ENCODE data around the gene GREB1L.
A peak's percentile ranks its signal among the peaks of the same experiment; 100 is the strongest.
"Not testable (repeated sequence)": the region's sequence is repeated elsewhere in the genome, so short reads cannot be mapped to it uniquely, and the experiment has no call there.

Gene GREB1L

GRCh38 chr18:21264651-21265050 is 22.6 kb downstream of the GREB1L start:
- Histone ChIP-seq H3K9me3 (ENCODE audit: control insufficient read depth, low read length) (no peaks in the 10 kb centered on the region), H3K9ac (ENCODE audit: low read length) (no peak overlapping the region), H3K27me3 (replicated peaks; ENCODE audit: control insufficient read depth, insufficient read depth, low read length) (no peaks in the 10 kb centered on the region), H3K4me1 (ENCODE audit: control insufficient read depth, insufficient read depth, low read length) (peaks cover 18% of the 10 kb centered on the region), H3K36me3 (ENCODE audit: control insufficient read depth, insufficient read depth, low read length, severe bottlenecking) (no peaks in the 10 kb centered on the region), H3K4me3 (ENCODE audit: low read length) (no peak overlapping the region)
- peak; percentile 84 for DNase-seq (ENCODE audit: low read depth)

GRCh38 chr18:21265971-21266673 is 24.1 kb downstream of the GREB1L start:
- no peak overlapping the region for H3K4me3 ChIP-seq (ENCODE audit: low read length)
- no peak for DNase-seq (ENCODE audit: low read depth)
- H3K4me1 ChIP-seq (ENCODE audit: control insufficient read depth, insufficient read depth, low read length), result peaks cover 17% of the 10 kb centered on the region
- no peak overlapping the region for H3K9ac ChIP-seq (ENCODE audit: low read length)
- H3K9me3 ChIP-seq (ENCODE audit: control insufficient read depth, low read length), result no peaks in the 10 kb centered on the region
- H3K27me3 ChIP-seq (replicated peaks; ENCODE audit: control insufficient read depth, insufficient read depth, low read length), result no peaks in the 10 kb centered on the region
- H3K36me3 ChIP-seq (ENCODE audit: control insufficient read depth, insufficient read depth, low read length, severe bottlenecking), result no peaks in the 10 kb centered on the region

- Histone ChIP-seq H3K36me3 (ENCODE audit: control insufficient read depth, insufficient read depth, low read length, severe bottlenecking) (no peaks in the 10 kb centered on the region), H3K4me1 (ENCODE audit: control insufficient read depth, insufficient read depth, low read length) (peaks cover 6% of the 10 kb centered on the region), H3K9me3 (ENCODE audit: control insufficient read depth, low read length) (no peaks in the 10 kb centered on the region), H3K9ac (ENCODE audit: low read length) (no peak overlapping the region), H3K27me3 (replicated peaks; ENCODE audit: control insufficient read depth, insufficient read depth, low read length) (no peaks in the 10 kb centered on the region), H3K4me3 (ENCODE audit: low read length) (no peak overlapping the region)
- DNase-seq (ENCODE audit: low read depth), result no peak
These were observed 25.4 kb downstream of the GREB1L start for GRCh38 chr18:21267400-21267799.

GRCh38 chr18:21269349-21269748 is 27.3 kb downstream of the GREB1L start:
- Histone ChIP-seq H3K4me3 (ENCODE audit: low read length) (no peak overlapping the region), H3K4me1 (ENCODE audit: control insufficient read depth, insufficient read depth, low read length) (no peaks in the 10 kb centered on the region)

GRCh38 chr18:21270453-21270852 is 28.4 kb downstream of the GREB1L start:
- no peak overlapping the region for H3K9ac ChIP-seq (ENCODE audit: low read length)
- H3K9me3 ChIP-seq (ENCODE audit: control insufficient read depth, low read length), result no peaks in the 10 kb centered on the region
- H3K36me3 ChIP-seq (ENCODE audit: control insufficient read depth, insufficient read depth, low read length, severe bottlenecking), result no peaks in the 10 kb centered on the region
- no peak overlapping the region for H3K4me3 ChIP-seq (ENCODE audit: low read length)
- peak; percentile 79 for DNase-seq (ENCODE audit: low read depth)
- no peaks in the 10 kb centered on the region for H3K4me1 ChIP-seq (ENCODE audit: control insufficient read depth, insufficient read depth, low read length)
- H3K27me3 ChIP-seq (replicated peaks; ENCODE audit: control insufficient read depth, insufficient read depth, low read length), result no peaks in the 10 kb centered on the region

More at GRCh38 chr18:21269349-21269748, 27.3 kb downstream of the GREB1L start:
- Histone ChIP-seq H3K36me3 (ENCODE audit: control insufficient read depth, insufficient read depth, low read length, severe bottlenecking) (no peaks in the 10 kb centered on the region), H3K9ac (ENCODE audit: low read length) (no peak overlapping the region), H3K27me3 (replicated peaks; ENCODE audit: control insufficient read depth, insufficient read depth, low read length) (no peaks in the 10 kb centered on the region), H3K9me3 (ENCODE audit: control insufficient read depth, low read length) (no peaks in the 10 kb centered on the region)
- DNase-seq (ENCODE audit: low read depth), result no peak

GRCh38 chr18:21272016-21272579 is 30.1 kb downstream of the GREB1L start:
- no peak overlapping the region for H3K9ac ChIP-seq (ENCODE audit: low read length)
- H3K27me3 ChIP-seq (replicated peaks; ENCODE audit: control insufficient read depth, insufficient read depth, low read length), result no peaks in the 10 kb centered on the region
- H3K36me3 ChIP-seq (ENCODE audit: control insufficient read depth, insufficient read depth, low read length, severe bottlenecking), result no peaks in the 10 kb centered on the region
- no peak overlapping the region for H3K4me3 ChIP-seq (ENCODE audit: low read length)
- H3K9me3 ChIP-seq (ENCODE audit: control insufficient read depth, low read length), result no peaks in the 10 kb centered on the region
- no peak for DNase-seq (ENCODE audit: low read depth)
- no peaks in the 10 kb centered on the region for H3K4me1 ChIP-seq (ENCODE audit: control insufficient read depth, insufficient read depth, low read length)

- Histone ChIP-seq H3K9ac (ENCODE audit: low read length) (no peak overlapping the region), H3K9me3 (ENCODE audit: control insufficient read depth, low read length) (no peaks in the 10 kb centered on the region), H3K4me1 (ENCODE audit: control insufficient read depth, insufficient read depth, low read length) (no peaks in the 10 kb centered on the region), H3K27me3 (replicated peaks; ENCODE audit: control insufficient read depth, insufficient read depth, low read length) (no peaks in the 10 kb centered on the region), H3K36me3 (ENCODE audit: control insufficient read depth, insufficient read depth, low read length, severe bottlenecking) (no peaks in the 10 kb centered on the region), H3K4me3 (ENCODE audit: low read length) (no peak overlapping the region)
- no peak for DNase-seq (ENCODE audit: low read depth)
These were observed 31.5 kb downstream of the GREB1L start for GRCh38 chr18:21273568-21273967.

- no peaks in the 10 kb centered on the region for H3K9me3 ChIP-seq (ENCODE audit: control insufficient read depth, low read length)
- DNase-seq (ENCODE audit: low read depth), result no peak
These were observed 33.6 kb downstream of the GREB1L start for GRCh38 chr18:21275645-21276044.

GRCh38 chr18:21277578-21277977 is 35.5 kb downstream of the GREB1L start:
- no peaks in the 10 kb centered on the region for H3K36me3 ChIP-seq (ENCODE audit: control insufficient read depth, insufficient read depth, low read length, severe bottlenecking)
- H3K4me3 ChIP-seq (ENCODE audit: low read length), result no peak overlapping the region

More at GRCh38 chr18:21275645-21276044, 33.6 kb downstream of the GREB1L start:
- Histone ChIP-seq H3K4me3 (ENCODE audit: low read length) (no peak overlapping the region), H3K27me3 (replicated peaks; ENCODE audit: control insufficient read depth, insufficient read depth, low read length) (no peaks in the 10 kb centered on the region), H3K9ac (ENCODE audit: low read length) (no peak overlapping the region), H3K36me3 (ENCODE audit: control insufficient read depth, insufficient read depth, low read length, severe bottlenecking) (no peaks in the 10 kb centered on the region), H3K4me1 (ENCODE audit: control insufficient read depth, insufficient read depth, low read length) (no peaks in the 10 kb centered on the region)

GRCh38 chr18:21278218-21278617 is 36.2 kb downstream of the GREB1L start:
- not testable (repeated sequence) for H3K9me3 ChIP-seq (ENCODE audit: control insufficient read depth, low read length); H3K27me3 ChIP-seq (replicated peaks; ENCODE audit: control insufficient read depth, insufficient read depth, low read length); H3K4me3 ChIP-seq (ENCODE audit: low read length); DNase-seq (ENCODE audit: low read depth); H3K4me1 ChIP-seq (ENCODE audit: control insufficient read depth, insufficient read depth, low read length); H3K36me3 ChIP-seq (ENCODE audit: control insufficient read depth, insufficient read depth, low read length, severe bottlenecking); H3K9ac ChIP-seq (ENCODE audit: low read length)

More at GRCh38 chr18:21277578-21277977, 35.5 kb downstream of the GREB1L start:
- H3K27me3 ChIP-seq (replicated peaks; ENCODE audit: control insufficient read depth, insufficient read depth, low read length), result no peaks in the 10 kb centered on the region
- no peaks in the 10 kb centered on the region for H3K4me1 ChIP-seq (ENCODE audit: control insufficient read depth, insufficient read depth, low read length)
- no peak overlapping the region for H3K9ac ChIP-seq (ENCODE audit: low read length)
- H3K9me3 ChIP-seq (ENCODE audit: control insufficient read depth, low read length), result no peaks in the 10 kb centered on the region
- DNase-seq (ENCODE audit: low read depth), result no peak

GRCh38 chr18:21281603-21282002 is 39.6 kb downstream of the GREB1L start:
- no peaks in the 10 kb centered on the region for H3K9me3 ChIP-seq (ENCODE audit: control insufficient read depth, low read length)
- peak; percentile 40 for DNase-seq (ENCODE audit: low read depth)
- no peaks in the 10 kb centered on the region for H3K36me3 ChIP-seq (ENCODE audit: control insufficient read depth, insufficient read depth, low read length, severe bottlenecking)
- no peak overlapping the region for H3K4me3 ChIP-seq (ENCODE audit: low read length)
- no peak overlapping the region for H3K9ac ChIP-seq (ENCODE audit: low read length)
- H3K4me1 ChIP-seq (ENCODE audit: control insufficient read depth, insufficient read depth, low read length), result peaks cover 2% of the 10 kb centered on the region
- H3K27me3 ChIP-seq (replicated peaks; ENCODE audit: control insufficient read depth, insufficient read depth, low read length), result no peaks in the 10 kb centered on the region
